ENCODE results near the gene MTHFD1L. TPM values are rescaled to one million over a fixed set of nuclear protein-coding genes. Genes with fewer than 3 reads are reported as not detected.

Gene MTHFD1L
- total and polyA plus RNA-seq, 9 of the 15 experiments (the other 6 are each of a cell fraction or from before 2014, with no cell fraction given), result 20.9 to 128 (median 61.0) TPM

- H3K9ac ChIP-seq (ENCODE audit: insufficient read depth in 1 of 2, low read depth in 2 of 2, low read length in 2 of 2), result no peak overlapping the region
- H3K27ac ChIP-seq (ENCODE audit: extremely low read depth, low read depth, low read length), result no peak overlapping the region
- in situ Hi-C loops (cut with MboI) (no loop called here), intact Hi-C loops (cut with micrococcal nuclease) (no loop called here)
- FAIRE-seq (no peak), DNase-seq (ENCODE audit: extremely low read depth in 1 of 4, low spot score in 3 of 4) (no peak), ATAC-seq (no peak; the same call in 2 of the 3 replicates)
- H3K4me2 ChIP-seq (ENCODE audit: insufficient read depth, low read length), result no peak overlapping the region
- BruUV-seq (replicated peaks), result no TSS peak
- ChIA-PET CTCF (ENCODE audit: low intra/inter-chr PET ratio) (no interaction called here), POLR2A (interaction anchor here (0.6 kb wide), 1 partner anchor 1257 kb away, joined by 3 read pairs; no protein-coding TSS in a partner anchor)
- no peak overlapping the region for H2AFZ ChIP-seq (ENCODE audit: low read depth, low read length)
- no peaks in the 10 kb centered on the region for H3K4me1 ChIP-seq (replicated peaks in 1 of 2; ENCODE audit: control insufficient read depth in 2 of 2, insufficient read depth in 2 of 2, low read length in 2 of 2)
- H3K36me3 ChIP-seq (ENCODE audit: control insufficient read depth, insufficient read depth, low read length), result peaks cover 19% of the 10 kb centered on the region; the same call in 2 of the 3 replicates
- H3K79me2 ChIP-seq (ENCODE audit: control insufficient read depth, insufficient read depth, low read length), result no peaks in the 10 kb centered on the region
- no peaks in the 10 kb centered on the region; the same call in 1 of the 2 replicates for H4K20me1 ChIP-seq (replicated peaks; ENCODE audit: control insufficient read depth, insufficient read depth, low read length)
- H3K4me3 ChIP-seq, result no peak overlapping the region
- H3K9me3 ChIP-seq (replicated peaks; ENCODE audit: control insufficient read depth, insufficient read depth, low read depth, low read length), result no peaks in the 10 kb centered on the region
- H3K9me1 ChIP-seq (ENCODE audit: control insufficient read depth, insufficient read depth, low read length), result no peaks in the 10 kb centered on the region
- 82% methylated on average over 6 of the region's 6 CpGs for WGBS (ENCODE audit: insufficient coverage, low coverage, missing lambda C conversion rate)
- no peak for TF ChIP-seq SMARCE1 (IDR thresholded peaks at IDR 0.05)
- TF ChIP-seq U2AF1 (optimal IDR thresholded peaks at IDR 0.05; ENCODE audit: low read depth, low read length), result no peak
- TF ChIP-seq KLF16 (IDR thresholded peaks at IDR 0.05), result no peak
- TF ChIP-seq ZBTB43 (CRISPR knock-in tag; IDR thresholded peaks at IDR 0.05), result no peak
- TF ChIP-seq TCF15 (CRISPR knock-in tag; IDR thresholded peaks at IDR 0.05), result no peak
- no peak for TF ChIP-seq TEAD2 (tag; IDR thresholded peaks at IDR 0.05)
- no peak for TF ChIP-seq FOXP4 (CRISPR knock-in tag; IDR thresholded peaks at IDR 0.05; ENCODE audit: borderline replicate concordance)
- TF ChIP-seq PATZ1 (CRISPR knock-in tag; IDR thresholded peaks at IDR 0.05; ENCODE audit: borderline replicate concordance), result no peak
- H3K27me3 ChIP-seq (ENCODE audit: control insufficient read depth in 2 of 2, insufficient read depth in 2 of 2, low read length in 2 of 2), result no peaks in the 10 kb centered on the region
Measured at GRCh38 chr6:150996968-150997367, 131.5 kb downstream of the MTHFD1L start.

Data from K562 (cell line).